PC-9 (cell line): ENCODE data around the gene SPG21. TPM values are rescaled to one million over a fixed set of nuclear protein-coding genes. Genes with fewer than 3 reads are reported as not detected.

ENCODE experiments used
- BruUV-seq: library from RNA; stranded (reverse); fragments of 400-500 nt; replicated peaks from 2 replicates; lab custom pipeline; 2021; lab: Mats Ljungman, UMichigan
- CTCF ChIA-PET: fragments of 300-600 bp; sonication (Branson Sonifier 250); formaldehyde crosslinking; loops from one replicate; lab custom pipeline; 2022; ENCODE audit warnings: antibody characterized with exemption; lab: Charles Lee
- POLR2A ChIA-PET: fragments of 300-600 bp; sonication (Branson Sonifier 250); formaldehyde crosslinking; loops from one replicate; lab custom pipeline; 2022; ENCODE audit warnings: antibody characterized with exemption; ENCODE audit not compliant: unreplicated experiment; lab: Charles Lee
- DNase-seq, 2 experiments: peaks; one replicate each; pipeline versions ENCODE4 v3.0.0 to v3.0.0-alpha.2; 2015 to 2022; ENCODE audit warnings: mixed read lengths in 1 of 2
- H2AFZ ChIP-seq: fragments of 200-600 bp; sonication (generic); 2 replicates; pipeline ENCODE4 v1.8.1; 2017; ENCODE audit warnings: antibody characterized with exemption
- H3F3A ChIP-seq: fragments of 200-600 bp; sonication (generic); 2 replicates; pipeline ENCODE4 v1.8.1; 2017; ENCODE audit warnings: antibody characterized with exemption, mild to moderate bottlenecking, low read depth; ENCODE audit not compliant: insufficient read depth
- H3K27ac ChIP-seq: fragments of 200-600 bp; sonication (generic); 2 replicates; pipeline ENCODE4 v1.6.1; 2016; ENCODE audit warnings: mixed run types
- H3K27me3 ChIP-seq: fragments of 200-600 bp; sonication (generic); 2 replicates; pipeline ENCODE4 v1.6.1; 2016; ENCODE audit warnings: low read depth, mixed run types; ENCODE audit not compliant: insufficient read depth
- H3K36me3 ChIP-seq: fragments of 200-600 bp; sonication (generic); 2 replicates; pipeline ENCODE4 v1.6.1; 2016; ENCODE audit warnings: low read depth, mixed run types
- H3K4me1 ChIP-seq: fragments of 200-600 bp; sonication (generic); replicated peaks from 2 replicates; pipeline ENCODE4 v1.6.1; 2016; ENCODE audit warnings: mixed run types; ENCODE audit not compliant: insufficient read depth
- H3K4me2 ChIP-seq: fragments of 200-600 bp; sonication (generic); 2 replicates; pipeline ENCODE4 v1.6.1; 2017; ENCODE audit warnings: mixed run types
- H3K4me3 ChIP-seq: fragments of 200-600 bp; sonication (generic); 2 replicates; pipeline ENCODE4 v1.6.1; 2016; ENCODE audit warnings: mixed run types
- H3K79me2 ChIP-seq: fragments of 200-600 bp; sonication (generic); 2 replicates; pipeline ENCODE4 v1.6.1; 2017; ENCODE audit warnings: low read depth, mixed run types
- H3K9me2 ChIP-seq: fragments of 200-600 bp; sonication (generic); 2 replicates; pipeline ENCODE4 v1.8.1; 2017; ENCODE audit warnings: mild to moderate bottlenecking; ENCODE audit not compliant: insufficient read depth
- H3K9me3 ChIP-seq: fragments of 200-600 bp; sonication (generic); 2 replicates; pipeline ENCODE4 v1.8.1; 2016; ENCODE audit warnings: low read depth; ENCODE audit not compliant: insufficient read depth
- H4K20me1 ChIP-seq: fragments of 200-600 bp; sonication (generic); 2 replicates; pipeline ENCODE4 v1.8.1; 2017; ENCODE audit not compliant: insufficient read depth
- CTCF ChIP-seq: fragments of 200-600 bp; sonication (generic); conservative IDR thresholded peaks from 2 replicates; pipeline ENCODE4 v1.6.1; 2017; ENCODE audit warnings: mixed run types, antibody characterized with exemption, mild to moderate bottlenecking, moderate library complexity
- EZH2 ChIP-seq: fragments of 200-600 bp; sonication (generic); IDR thresholded peaks from 2 replicates; pipeline ENCODE4 v1.8.0; 2017; ENCODE audit warnings: antibody characterized with exemption, low read depth
- intact Hi-C: fragments of 100-400 bp; cut with micrococcal nuclease; formaldehyde crosslinking; loops from one replicate; pipeline ENCODE4 v1.10.0; 2022; ENCODE audit not compliant: unreplicated experiment
- total RNA-seq: library from RNA; stranded (reverse); gene quantifications from 2 replicates; pipeline ENCODE4 v1.2.3, GENCODE V29; 2021

Gene SPG21
- total RNA-seq, 1 experiment from 2014 or later: 91.7 TPM

DNA sequence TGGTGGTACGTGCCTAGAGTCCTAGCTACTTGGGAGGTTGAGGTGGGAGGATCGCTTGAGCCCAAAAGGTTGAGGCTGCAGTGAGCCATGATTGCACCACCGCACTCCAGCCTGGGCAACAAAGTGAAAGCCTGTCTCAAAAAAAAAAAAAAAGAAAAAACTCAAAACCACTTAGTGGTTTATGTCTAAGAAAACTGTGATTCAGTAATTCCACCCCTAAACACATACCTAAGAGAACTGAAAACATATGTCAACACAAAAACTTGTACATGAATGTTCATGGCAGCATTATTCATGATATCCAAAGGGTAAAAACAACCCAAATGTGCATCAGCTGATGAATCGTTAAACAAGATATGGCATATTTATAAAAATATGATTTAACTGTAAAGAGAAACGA lies 14.3 kb downstream of the SPG21 start:
- no peak overlapping the region for H3K4me3 ChIP-seq
- intact Hi-C loops: no loop called here
- no peaks in the 10 kb centered on the region for H4K20me1 ChIP-seq
- no peaks in the 10 kb centered on the region for H3K79me2 ChIP-seq
- CTCF ChIA-PET: no interaction called here
- no peaks in the 10 kb centered on the region for H3F3A ChIP-seq
- POLR2A ChIA-PET: interaction anchor here (0.6 kb wide), 1 partner anchor 80 kb away, joined by 5 read pairs; no protein-coding TSS in a partner anchor
- 0 out of 2 replicates have a peak, but pooled peaks cover 6% of the 10 kb centered on the region for H3K36me3 ChIP-seq
- H3K9me2 ChIP-seq: no peaks in the 10 kb centered on the region
- no peaks in the 10 kb centered on the region for H3K9me3 ChIP-seq
- no peak overlapping the region for H3K27ac ChIP-seq
- H2AFZ ChIP-seq: no peak overlapping the region
- no peaks in the 10 kb centered on the region for H3K4me1 ChIP-seq
- H3K27me3 ChIP-seq: no peaks in the 10 kb centered on the region
- H3K4me2 ChIP-seq: no peak overlapping the region
- no peak for DNase-seq
- BruUV-seq: no TSS peak
- no peak for TF ChIP-seq CTCF
- no peak for TF ChIP-seq EZH2

DNA sequence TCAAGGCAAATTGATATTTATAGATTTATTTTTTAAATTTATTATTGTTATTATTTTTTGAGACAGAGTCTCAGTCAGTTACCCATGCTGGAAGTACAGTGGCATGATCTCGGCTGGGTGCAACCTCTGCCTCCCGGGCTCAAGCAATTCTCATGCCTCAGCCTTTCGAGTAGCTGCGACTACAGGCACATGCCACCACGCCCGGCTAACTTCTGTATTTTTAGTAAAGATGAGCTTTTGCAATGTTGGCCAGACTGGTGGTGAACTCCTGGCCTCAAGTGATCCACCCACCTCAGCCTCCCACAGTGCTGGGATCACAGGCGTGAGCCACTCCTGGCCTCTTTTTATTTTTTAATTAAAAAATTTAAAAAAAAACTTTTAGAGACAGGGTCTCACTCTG lies 19.0 kb downstream of the SPG21 start:
- H3K4me3 ChIP-seq: no peak overlapping the region
- no TSS peak for BruUV-seq
- no peaks in the 10 kb centered on the region for H3K9me2 ChIP-seq
- POLR2A ChIA-PET: no interaction called here
- H3F3A ChIP-seq: no peaks in the 10 kb centered on the region
- no peaks in the 10 kb centered on the region for H3K27me3 ChIP-seq
- H3K9me3 ChIP-seq: no peaks in the 10 kb centered on the region
- no peak overlapping the region for H2AFZ ChIP-seq
- no peaks in the 10 kb centered on the region for H4K20me1 ChIP-seq
- H3K4me2 ChIP-seq: no peak overlapping the region
- no peaks in the 10 kb centered on the region for H3K4me1 ChIP-seq
- no peaks in the 10 kb centered on the region for H3K36me3 ChIP-seq
- no peak for DNase-seq
- no peak for TF ChIP-seq CTCF
- TF ChIP-seq EZH2: no peak
- CTCF ChIA-PET: no interaction called here
- H3K79me2 ChIP-seq: no peaks in the 10 kb centered on the region
- H3K27ac ChIP-seq: no peak overlapping the region
- intact Hi-C loops: no loop called here

DNA sequence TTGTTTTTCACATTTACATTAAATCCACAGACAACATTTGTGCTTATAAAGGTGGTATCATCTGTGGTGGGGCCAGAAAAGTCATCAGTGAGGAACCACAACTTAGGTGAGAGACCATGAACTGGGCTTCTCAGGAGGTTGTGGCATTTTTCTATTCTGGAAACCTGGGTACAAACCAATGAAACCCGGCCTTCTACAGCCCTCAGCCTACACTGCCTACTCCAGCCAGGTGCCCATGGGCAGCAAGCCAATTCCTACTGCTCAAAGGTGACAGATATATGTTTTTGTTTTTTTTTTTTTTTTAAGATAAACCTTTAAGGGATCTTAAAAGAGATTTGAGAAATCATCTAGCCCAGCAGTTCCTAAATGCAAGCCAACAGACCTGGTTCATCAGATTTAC lies 20.3 kb downstream of the SPG21 start:
- no TSS peak for BruUV-seq

More for the DNA sequence above, 20.3 kb downstream of the SPG21 start:
- Histone ChIP-seq H3K27me3 (no peaks in the 10 kb centered on the region), H3K36me3 (peaks cover 5% of the 10 kb centered on the region; the same call in 1 of the 2 replicates), H4K20me1 (no peaks in the 10 kb centered on the region), H2AFZ (no peak overlapping the region), H3K27ac (no peak overlapping the region), H3K4me3 (no peak overlapping the region), H3K79me2 (no peaks in the 10 kb centered on the region), H3K4me1 (no peaks in the 10 kb centered on the region), H3K9me2 (no peaks in the 10 kb centered on the region), H3K9me3 (no peaks in the 10 kb centered on the region), H3K4me2 (no peak overlapping the region), H3F3A (no peaks in the 10 kb centered on the region)
- no peak for DNase-seq
- POLR2A ChIA-PET: no interaction called here
- TF ChIP-seq CTCF: no peak
- TF ChIP-seq EZH2: no peak
- CTCF ChIA-PET: no interaction called here
- intact Hi-C loops: no loop called here
